K562 (cell line): ENCODE measurements around the gene ICAM2. TPM values are rescaled to one million over a fixed set of nuclear protein-coding genes. Genes with fewer than 3 reads are reported as not detected.

Source experiments
- ATAC-seq: fragments of 200-7000 bp; cut with Tn5 transposase; 3 replicates; pipeline ENCODE4 v1.9.1; 2020; ENCODE audit warnings: moderate library complexity
- BruUV-seq: library from RNA; stranded (reverse); fragments of 400-500 nt; replicated peaks from 2 replicates; lab custom pipeline; 2021; lab: Mats Ljungman, UMichigan
- CTCF ChIA-PET: fragments of 300-600 bp; formaldehyde crosslinking; extraction: SDS; loops from one replicate; lab custom pipeline; 2021; ENCODE audit warnings: low intra/inter-chr PET ratio; lab: Yijun Ruan, JAX
- POLR2A ChIA-PET: fragments of 300-600, 350-650 bp; sonication (Branson Sonifier 250); formaldehyde crosslinking; extraction: SDS; loops from one replicate; lab custom pipeline; 2021; ENCODE audit warnings: antibody characterized with exemption, inconsistent platforms; lab: Yijun Ruan, JAX
- DNase-seq, 4 experiments: peaks; one replicate each; pipeline versions ENCODE4 v3.0.0 to v3.0.0-alpha.2; 2011 to 2018; ENCODE audit warnings: low spot score in 3 of 4, mixed read lengths in 3 of 4; ENCODE audit errors: extremely low read depth in 1 of 4
- FAIRE-seq: peaks from 2 replicates; lab custom pipeline; 2011; peaks lifted over from hg19 to GRCh38; lab: Jason Lieb, UNC
- H2AFZ ChIP-seq: 2 replicates; pipeline ENCODE4 v1.6.0; 2011; ENCODE audit warnings: low read depth, low read length, control low read depth, inconsistent platforms
- H3K27ac ChIP-seq: fragments of 200-600 bp; 3 replicates; pipeline ENCODE4 v1.8.0; 2011; ENCODE audit warnings: low read depth, mild to moderate bottlenecking, control low read depth, inconsistent platforms, low read length, moderate library complexity, mixed read lengths; ENCODE audit errors: extremely low read depth
- H3K27me3 ChIP-seq, 2 experiments: fragments of 300-600 bp in 1 of 2; 2 replicates in 1 of 2; 3 replicates in 1 of 2; pipeline versions ENCODE4 v1.6.0 to v1.8.0; 2011; ENCODE audit warnings: inconsistent platforms in 2 of 2, low read length in 2 of 2, mild to moderate bottlenecking in 1 of 2, mixed read lengths in 1 of 2, moderate library complexity in 1 of 2; ENCODE audit not compliant: control insufficient read depth in 2 of 2, insufficient read depth in 2 of 2
- H3K36me3 ChIP-seq: fragments of 300-600 bp; 3 replicates; pipeline ENCODE4 v1.8.0; 2011; ENCODE audit warnings: mild to moderate bottlenecking, low read length, inconsistent platforms; ENCODE audit not compliant: control insufficient read depth, insufficient read depth
- H3K4me1 ChIP-seq, 2 experiments: fragments of 200-600 bp in 1 of 2; replicated peaks in 1 of 2; 2 replicates in 1 of 2; 3 replicates in 1 of 2; pipeline versions ENCODE4 v1.5.1 to v1.8.0; 2011; ENCODE audit warnings: inconsistent platforms in 2 of 2, low read length in 2 of 2, mild to moderate bottlenecking in 1 of 2, mixed read lengths in 1 of 2, moderate library complexity in 1 of 2; ENCODE audit not compliant: control insufficient read depth in 2 of 2, insufficient read depth in 2 of 2
- H3K4me2 ChIP-seq: 2 replicates; pipeline ENCODE4 v1.6.1; 2011; ENCODE audit warnings: low read length, control low read depth, inconsistent platforms, mixed read lengths; ENCODE audit not compliant: insufficient read depth
- H3K4me3 ChIP-seq: fragments of 200-600 bp; sonication (generic), shearing (Covaris generic); 2 replicates; pipeline ENCODE4 v1.5.1; 2016; ENCODE audit warnings: control low read depth, inconsistent platforms
- H3K79me2 ChIP-seq: fragments of 200-600 bp; 3 replicates; pipeline ENCODE4 v1.8.0; 2011; ENCODE audit warnings: low read length, inconsistent platforms; ENCODE audit not compliant: control insufficient read depth, insufficient read depth
- H3K9ac ChIP-seq, 2 experiments: 2 replicates each; pipeline versions ENCODE4 v1.6.0 to v1.6.1; 2011; ENCODE audit warnings: low read depth in 2 of 2, low read length in 2 of 2, control low read depth in 1 of 2, inconsistent platforms in 1 of 2, mild to moderate bottlenecking in 1 of 2, mixed read lengths in 1 of 2; ENCODE audit not compliant: insufficient read depth in 1 of 2
- H3K9me1 ChIP-seq: one replicate; pipeline ENCODE4 v1.6.0; 2011; ENCODE audit warnings: inconsistent platforms, mild to moderate bottlenecking, low read length, moderate library complexity; ENCODE audit not compliant: control insufficient read depth, insufficient read depth
- H3K9me3 ChIP-seq: replicated peaks from 2 replicates; pipeline ENCODE4 v1.5.1; 2011; ENCODE audit warnings: low read depth, low read length, inconsistent platforms; ENCODE audit not compliant: control insufficient read depth, insufficient read depth
- H4K20me1 ChIP-seq: replicated peaks from 2 replicates; pipeline ENCODE4 v1.6.1; 2011; ENCODE audit warnings: low read length, inconsistent platforms, mixed read lengths; ENCODE audit not compliant: control insufficient read depth, insufficient read depth
- PYGO2 ChIP-seq: fragments of 450-650 bp; IDR thresholded peaks from 2 replicates; pipeline ENCODE4 v1.6.1; 2016; ENCODE audit warnings: mild to moderate bottlenecking, missing genetic modification characterization, moderate library complexity, missing compliant biosample characterization
- ZNF41 ChIP-seq: fragments of 250-450 bp; sonication (Bioruptor Pico); conservative IDR thresholded peaks from 2 replicates; pipeline ENCODE4 v1.4.0; 2020; ENCODE audit warnings: mild to moderate bottlenecking
- WGBS: fragments of 100-300 bp; shearing (Covaris generic); methylation state at CpG from one replicate; pipeline ENCODE4 v1.1.6; 2016; ENCODE audit warnings: low coverage, mixed read lengths; ENCODE audit not compliant: insufficient coverage; ENCODE audit errors: missing lambda C conversion rate; 5-methylcytosine and 5-hydroxymethylcytosine counted together
- in situ Hi-C: fragments of 300-500 bp; cut with MboI; formaldehyde crosslinking; loops from 4 replicates; pipeline ENCODE4 v1.15.0; 2018; ENCODE audit warnings: inconsistent platforms, mixed read lengths
- intact Hi-C: fragments of 100-400 bp; cut with micrococcal nuclease; formaldehyde crosslinking; loops from 2 replicates; pipeline ENCODE4 v1.14.2; 2022
- polyA plus RNA-seq, 8 experiments: library from polyadenylated mRNA; depleted of rRNA in 4 of 8; stranded (reverse) in 5 of 8; unstranded in 3 of 8; fragments of >200 nt; fragmentation: Nextera tagmentation in 2 of 8; fragmentation: Illumina TruSeq in 1 of 8; extraction: Ambion mirVana in 2 of 8; extraction: Trizol in 1 of 8; gene quantifications; 2 replicates each; pipeline versions ENCODE4 v1.2.1 to v1.2.3, GENCODE V29; 2011 to 2014; ENCODE audit warnings: inconsistent platforms in 1 of 8, missing spikeins in 1 of 8
- total RNA-seq, 7 experiments: library from RNA; depleted of rRNA in 6 of 7; stranded (reverse); fragments of >200 nt in 6 of 7; fragmentation: Illumina TruSeq in 2 of 7; extraction: Trizol in 2 of 7; gene quantifications; 2 replicates each; pipeline versions ENCODE4 v1.2.1 to v1.2.3, GENCODE V29; 2011 to 2021; ENCODE audit warnings: low replicate concordance in 1 of 7
- TF ChIP-seq, protein P1 (sequence below), 2 experiments: fragments of 200-800 bp in 1 of 2; sonication (Bioruptor generic) in 1 of 2; sonication (generic) in 1 of 2; formaldehyde crosslinking in 1 of 2; IDR thresholded peaks in 1 of 2; conservative IDR thresholded peaks in 1 of 2; 2 replicates each; pipeline versions ENCODE4 v1.5.0 to v1.6.1; 2016 to 2020; ENCODE audit warnings: missing compliant biosample characterization in 1 of 2, missing genetic modification characterization in 1 of 2, missing genetic modification reagents in 1 of 2

ICAM2 gene
- total and polyA plus RNA-seq, 9 of the 15 experiments (the other 6 are each of a cell fraction or from before 2014, with no cell fraction given): 37.9 to 89.4 (median 60.6) TPM

DNA sequence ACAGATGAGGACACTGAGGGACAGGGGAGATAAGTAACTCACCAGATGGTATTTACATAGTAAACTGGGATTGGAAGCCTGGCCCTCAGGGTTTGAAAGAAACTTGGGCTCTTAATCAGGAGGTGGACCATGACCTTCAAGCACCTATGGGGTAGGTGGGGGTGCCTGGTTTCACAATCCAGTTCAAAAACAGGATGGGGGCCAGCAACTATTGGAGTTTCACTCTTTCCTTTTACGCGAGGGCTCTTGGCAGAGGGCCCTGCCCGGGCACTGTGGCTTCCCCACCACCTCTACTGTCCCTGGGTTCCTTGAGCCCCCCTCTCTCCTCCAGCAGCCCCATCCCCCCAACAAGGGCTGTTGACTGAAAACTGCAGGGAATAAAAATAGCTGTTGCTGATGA lies 33.6 kb downstream of the ICAM2 start:
- ChIA-PET POLR2A (no interaction called here), CTCF (no interaction called here)
- Histone ChIP-seq H3K27me3 (peaks cover 5 to 17% of the 10 kb centered on the region in 2 experiments; a peak in 4 of 5 replicates), H3K4me3 (no peak overlapping the region), H3K9ac (no peak overlapping the region), H4K20me1 (no peaks in the 10 kb centered on the region), H3K4me1 (peaks cover 7 to 37% of the 10 kb centered on the region in 2 experiments), H3K9me1 (no peaks in the 10 kb centered on the region), H3K79me2 (no peaks in the 10 kb centered on the region), H2AFZ (no peak overlapping the region), H3K9me3 (no peaks in the 10 kb centered on the region; the same call in none of the 2 replicates), H3K36me3 (no peaks in the 10 kb centered on the region), H3K4me2 (no peak overlapping the region), H3K27ac (no peak overlapping the region)
- no peak for FAIRE-seq
- ATAC-seq: no peak
- intact Hi-C loops: no loop called here
- TF ChIP-seq, protein P1, sequence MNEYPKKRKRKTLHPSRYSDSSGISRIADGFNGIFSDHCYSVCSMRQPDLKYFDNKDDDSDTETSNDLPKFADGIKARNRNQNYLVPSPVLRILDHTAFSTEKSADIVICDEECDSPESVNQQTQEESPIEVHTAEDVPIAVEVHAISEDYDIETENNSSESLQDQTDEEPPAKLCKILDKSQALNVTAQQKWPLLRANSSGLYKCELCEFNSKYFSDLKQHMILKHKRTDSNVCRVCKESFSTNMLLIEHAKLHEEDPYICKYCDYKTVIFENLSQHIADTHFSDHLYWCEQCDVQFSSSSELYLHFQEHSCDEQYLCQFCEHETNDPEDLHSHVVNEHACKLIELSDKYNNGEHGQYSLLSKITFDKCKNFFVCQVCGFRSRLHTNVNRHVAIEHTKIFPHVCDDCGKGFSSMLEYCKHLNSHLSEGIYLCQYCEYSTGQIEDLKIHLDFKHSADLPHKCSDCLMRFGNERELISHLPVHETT (CRISPR knock-in tag; conservative IDR thresholded peaks at IDR 0.05 in 1 of 2, IDR thresholded peaks at IDR 0.05 in 1 of 2): no peak
- TF ChIP-seq PYGO2 (tag) (no peak), ZNF41 (CRISPR knock-in tag) (no peak)
- in situ Hi-C loops: no loop called here
- BruUV-seq: no TSS peak
- 50% methylated on average over 3 of the region's 3 CpGs for WGBS
- no peak for DNase-seq
